K562 (cell line): Measurements from ENCODE around the gene KRT24. TPM values are rescaled to one million over a fixed set of nuclear protein-coding genes. Genes with fewer than 3 reads are reported as not detected.

Experiments used
- ETS2 ChIP-seq: IDR thresholded peaks from 2 replicates; pipeline ENCODE4 v1.6.1; 2016; ENCODE audit warnings: borderline replicate concordance, missing genetic modification characterization, mild to moderate bottlenecking, moderate library complexity, missing compliant biosample characterization; ENCODE audit not compliant: poor library complexity, severe bottlenecking
- GTF2F1 ChIP-seq: IDR thresholded peaks from 2 replicates; pipeline ENCODE4 v1.6.1; 2011; ENCODE audit warnings: low read depth, low read length, improper control_type of control experiment
- HMG20B ChIP-seq: fragments of 250-450 bp; sonication (Bioruptor Pico); IDR thresholded peaks from 2 replicates; pipeline ENCODE4 v1.5.0; 2021; ENCODE audit warnings: mild to moderate bottlenecking
- HOXB6 ChIP-seq: fragments of 250-450 bp; sonication (Bioruptor Pico); IDR thresholded peaks from 2 replicates; pipeline ENCODE4 v1.5.1; 2022; ENCODE audit warnings: mild to moderate bottlenecking, borderline replicate concordance
- KLF10 ChIP-seq: fragments of 250-450 bp; sonication (Bioruptor Pico); IDR thresholded peaks from 2 replicates; pipeline ENCODE4 v1.6.1; 2021; ENCODE audit warnings: matching md5 sums
- MTF1 ChIP-seq: fragments of 250-450 bp; sonication (Bioruptor Pico); IDR thresholded peaks from 2 replicates; pipeline ENCODE4 v1.9.0; 2021; ENCODE audit warnings: moderate library complexity, mild to moderate bottlenecking, inconsistent platforms, borderline replicate concordance
- STAT5A ChIP-seq: IDR thresholded peaks from 2 replicates; pipeline ENCODE4 v1.6.1; 2012; ENCODE audit warnings: low read length, inconsistent platforms, borderline replicate concordance
- TARDBP ChIP-seq: fragments of 450-650 bp; IDR thresholded peaks from 2 replicates; pipeline ENCODE4 v1.6.1; 2016
- ZNF133 ChIP-seq: fragments of 250-450 bp; sonication (Bioruptor Pico); IDR thresholded peaks from 2 replicates; pipeline ENCODE4 v1.4.0; 2020; ENCODE audit warnings: mild to moderate bottlenecking
- ZNF146 ChIP-seq: IDR thresholded peaks from one replicate; pipeline ENCODE4 v1.6.1; 2018; ENCODE audit warnings: missing compliant biosample characterization; ENCODE audit not compliant: unreplicated experiment
- ZNF311 ChIP-seq: fragments of 250-450 bp; sonication (Bioruptor Pico); IDR thresholded peaks from 2 replicates; pipeline ENCODE4 v1.4.0; 2020; ENCODE audit warnings: mild to moderate bottlenecking, moderate library complexity
- ZNF584 ChIP-seq: fragments of 200-800 bp; sonication (Bioruptor generic); IDR thresholded peaks from 2 replicates; pipeline ENCODE4 v1.6.1; 2016; ENCODE audit warnings: low read depth, mild to moderate bottlenecking, missing genetic modification characterization, missing compliant biosample characterization
- polyA plus RNA-seq, 8 experiments: library from polyadenylated mRNA; depleted of rRNA in 4 of 8; stranded (reverse) in 5 of 8; unstranded in 3 of 8; fragments of >200 nt; fragmentation: Nextera tagmentation in 2 of 8; fragmentation: Illumina TruSeq in 1 of 8; extraction: Ambion mirVana in 2 of 8; extraction: Trizol in 1 of 8; gene quantifications; 2 replicates each; pipeline versions ENCODE4 v1.2.1 to v1.2.3, GENCODE V29; 2011 to 2014; ENCODE audit warnings: inconsistent platforms in 1 of 8, missing spikeins in 1 of 8
- total RNA-seq, 7 experiments: library from RNA; depleted of rRNA in 6 of 7; stranded (reverse); fragments of >200 nt in 6 of 7; fragmentation: Illumina TruSeq in 2 of 7; extraction: Trizol in 2 of 7; gene quantifications; 2 replicates each; pipeline versions ENCODE4 v1.2.1 to v1.2.3, GENCODE V29; 2011 to 2021; ENCODE audit warnings: low replicate concordance in 1 of 7
- TF ChIP-seq, protein P1 (sequence below): fragments of 450-650 bp; IDR thresholded peaks from 2 replicates; pipeline ENCODE4 v1.6.1; 2016; ENCODE audit warnings: borderline replicate concordance

KRT24 gene
- total and polyA plus RNA-seq, 9 of the 15 experiments (the other 6 are each of a cell fraction or from before 2014, with no cell fraction given): not detected

DNA sequence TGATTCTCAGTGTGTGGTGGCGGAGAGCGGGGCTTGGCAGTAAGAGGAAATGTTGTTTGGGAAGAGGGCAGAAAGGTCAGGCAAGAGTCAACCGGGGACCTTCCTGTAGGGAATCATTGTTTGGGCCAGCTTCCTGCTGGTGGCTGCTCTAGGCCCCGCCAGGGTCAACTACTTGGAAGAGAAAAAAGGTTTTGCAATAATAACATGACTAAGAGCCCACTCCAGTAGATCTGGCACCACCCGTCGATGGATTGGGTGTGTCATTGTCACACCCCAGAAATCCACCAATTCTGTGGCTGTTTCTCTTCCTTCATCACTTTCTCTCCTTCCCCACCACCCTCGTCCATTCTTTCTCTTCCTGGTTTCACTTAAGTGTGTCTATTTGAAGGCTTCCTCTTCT lies 4.2 kb upstream of the KRT24 start (continued):
- TF ChIP-seq, protein P1, sequence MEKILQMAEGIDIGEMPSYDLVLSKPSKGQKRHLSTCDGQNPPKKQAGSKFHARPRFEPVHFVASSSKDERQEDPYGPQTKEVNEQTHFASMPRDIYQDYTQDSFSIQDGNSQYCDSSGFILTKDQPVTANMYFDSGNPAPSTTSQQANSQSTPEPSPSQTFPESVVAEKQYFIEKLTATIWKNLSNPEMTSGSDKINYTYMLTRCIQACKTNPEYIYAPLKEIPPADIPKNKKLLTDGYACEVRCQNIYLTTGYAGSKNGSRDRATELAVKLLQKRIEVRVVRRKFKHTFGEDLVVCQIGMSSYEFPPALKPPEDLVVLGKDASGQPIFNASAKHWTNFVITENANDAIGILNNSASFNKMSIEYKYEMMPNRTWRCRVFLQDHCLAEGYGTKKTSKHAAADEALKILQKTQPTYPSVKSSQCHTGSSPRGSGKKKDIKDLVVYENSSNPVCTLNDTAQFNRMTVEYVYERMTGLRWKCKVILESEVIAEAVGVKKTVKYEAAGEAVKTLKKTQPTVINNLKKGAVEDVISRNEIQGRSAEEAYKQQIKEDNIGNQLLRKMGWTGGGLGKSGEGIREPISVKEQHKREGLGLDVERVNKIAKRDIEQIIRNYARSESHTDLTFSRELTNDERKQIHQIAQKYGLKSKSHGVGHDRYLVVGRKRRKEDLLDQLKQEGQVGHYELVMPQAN: no peak
- TF ChIP-seq GTF2F1 (no peak), KLF10 (no peak), TARDBP (no peak), ZNF584 (no peak), HMG20B (no peak), ETS2 (tag) (no peak), STAT5A (no peak), ZNF146 (CRISPR knock-in tag) (no peak), MTF1 (CRISPR knock-in tag) (no peak), HOXB6 (no peak), ZNF133 (CRISPR knock-in tag) (no peak), ZNF311 (CRISPR knock-in tag) (no peak)
